ENCODE data around the gene ST13.
"Not testable (repeated sequence)": the region's sequence is repeated elsewhere in the genome, so short reads cannot be mapped to it uniquely, and the experiment has no call there.

The ST13 gene

DNA sequence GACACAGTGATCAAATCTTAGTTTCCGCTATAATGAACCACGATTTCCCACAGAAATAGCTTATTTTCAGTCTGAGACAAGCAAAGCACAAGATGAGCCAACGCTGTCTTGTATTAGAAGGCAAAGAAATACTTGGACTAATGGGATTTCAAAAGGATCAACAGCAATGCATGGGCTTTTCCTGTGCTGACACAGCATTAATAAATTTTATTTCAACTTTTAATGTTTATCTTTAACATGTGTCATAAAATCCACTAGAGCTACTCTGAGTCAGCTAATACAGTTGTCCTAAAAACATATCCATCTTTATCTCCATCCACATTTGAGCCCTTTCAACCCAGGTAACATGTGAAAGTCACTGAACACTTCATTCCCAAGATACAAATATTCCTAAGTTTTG lies 21.8 kb downstream of the ST13 start:
- DNase-seq, result no peak

DNA sequence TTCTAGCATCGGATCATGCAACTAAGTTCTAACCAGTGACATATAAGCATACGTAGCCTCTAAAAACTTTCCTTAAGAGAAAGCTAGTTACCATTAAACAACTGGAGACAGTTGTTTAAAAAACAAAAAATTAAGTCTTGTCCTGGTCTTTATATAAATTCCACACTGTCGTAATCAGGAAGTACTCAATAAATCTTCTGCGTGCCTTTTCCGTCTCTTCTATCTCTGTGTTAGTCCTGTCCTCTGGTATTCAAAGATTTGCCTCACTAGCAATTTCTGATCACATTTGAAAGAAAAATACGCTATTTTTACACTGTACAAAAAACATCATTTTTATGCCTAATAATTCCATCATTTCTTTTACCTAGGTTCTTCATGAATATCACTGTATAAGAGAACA lies 27.3 kb downstream of the ST13 start:
- no peak for DNase-seq

DNA sequence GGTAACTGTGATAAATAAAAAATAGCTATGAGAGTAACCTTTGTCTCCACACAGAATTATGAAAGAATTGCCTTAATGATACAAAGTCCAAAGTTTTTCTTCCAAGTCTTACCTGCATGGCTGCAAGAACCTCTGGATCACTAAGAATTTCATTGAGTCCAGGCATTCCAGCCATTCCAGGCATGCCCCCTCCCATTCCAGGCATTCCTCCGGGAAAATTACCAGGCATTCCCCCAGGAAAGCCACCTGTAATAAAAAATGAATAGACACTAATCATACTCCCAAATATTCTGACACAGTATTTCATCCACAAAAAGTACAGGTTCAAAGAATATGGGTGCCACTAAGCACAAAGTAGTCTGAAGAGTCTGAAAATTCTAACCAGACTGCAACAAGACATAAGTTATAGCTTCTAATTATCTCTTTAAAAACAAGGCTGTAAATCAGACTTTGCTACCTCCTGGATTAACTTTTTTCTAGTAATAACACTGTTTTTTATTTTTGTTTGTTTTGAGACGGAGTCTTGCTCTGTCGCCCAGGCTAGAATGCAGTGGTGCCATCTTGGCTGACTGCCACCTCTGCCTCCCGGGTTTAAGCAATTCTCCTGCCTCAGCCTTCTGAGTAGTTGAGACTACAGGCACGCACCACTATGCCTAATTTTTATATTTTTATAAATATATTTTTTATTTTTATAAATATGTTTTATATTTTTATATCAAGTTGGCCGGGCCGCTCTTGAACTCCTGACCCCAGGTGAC lies 29.3 kb downstream of the ST13 start:
- DNase-seq, result no peak

DNA sequence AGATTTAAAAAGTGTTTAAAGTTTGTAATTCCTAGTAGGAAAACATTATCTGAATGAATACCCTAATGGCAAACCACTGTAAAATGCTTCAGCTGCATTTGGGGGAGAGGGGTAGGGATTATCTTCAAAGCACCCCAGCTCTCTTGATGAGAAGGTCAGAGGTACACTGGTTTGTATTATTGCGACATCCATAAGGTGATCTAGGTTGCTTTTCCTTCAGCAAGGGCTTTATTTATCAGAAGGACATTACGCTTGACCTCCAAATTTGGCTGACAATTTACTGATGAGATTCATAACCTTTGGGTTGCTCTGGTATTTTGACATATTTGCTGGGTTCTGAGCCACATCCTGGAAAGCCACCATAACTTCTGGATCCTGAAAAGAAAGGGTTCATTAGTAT lies 30.1 kb downstream of the ST13 start:
- not testable (repeated sequence) for DNase-seq

DNA sequence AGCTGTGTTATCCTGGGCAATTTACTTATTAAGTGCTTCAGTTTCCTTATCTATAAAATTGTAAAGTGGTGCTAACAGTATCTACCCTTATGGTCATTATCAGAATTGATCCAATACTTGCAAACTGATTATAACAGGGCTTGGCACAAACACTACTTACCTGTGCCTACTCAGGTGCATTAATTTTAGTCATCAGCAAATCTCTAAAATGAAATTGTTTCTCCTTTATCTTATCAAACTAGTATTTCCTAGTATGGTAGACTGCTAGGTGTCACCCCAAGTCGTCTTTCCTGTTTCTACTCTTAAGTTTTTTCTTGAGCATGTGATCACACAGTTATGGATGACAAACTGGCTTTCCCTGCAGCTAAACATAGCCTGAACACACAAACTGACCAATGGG lies 33.0 kb downstream of the ST13 start:
- no peak for DNase-seq

DNA sequence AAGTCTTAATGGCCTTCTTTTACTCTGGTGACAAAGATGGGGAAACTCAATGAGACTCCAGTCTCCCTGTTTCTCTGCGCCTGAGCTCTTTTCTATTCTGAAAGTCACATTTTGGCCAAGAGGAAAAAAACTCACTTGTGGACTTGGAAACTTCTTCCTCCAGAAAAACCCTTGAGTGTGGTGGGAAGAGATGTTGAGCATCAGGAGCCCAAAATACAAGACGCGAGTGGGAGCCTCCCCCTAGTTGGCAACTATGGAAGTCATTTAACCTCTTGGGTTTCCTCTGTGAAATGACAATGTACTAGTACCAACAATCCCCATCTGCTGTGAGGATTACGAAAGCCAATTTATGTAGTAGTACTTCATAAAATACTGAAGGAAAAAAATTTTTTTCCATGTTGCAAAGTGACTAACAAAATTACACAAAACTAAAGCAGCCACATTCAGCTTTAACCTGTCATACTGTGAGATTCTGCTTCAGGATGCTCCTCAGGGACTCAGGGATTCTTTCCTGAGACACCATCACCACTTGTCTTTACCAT lies 36.8 kb downstream of the ST13 start:
- no peak for DNase-seq

DNA sequence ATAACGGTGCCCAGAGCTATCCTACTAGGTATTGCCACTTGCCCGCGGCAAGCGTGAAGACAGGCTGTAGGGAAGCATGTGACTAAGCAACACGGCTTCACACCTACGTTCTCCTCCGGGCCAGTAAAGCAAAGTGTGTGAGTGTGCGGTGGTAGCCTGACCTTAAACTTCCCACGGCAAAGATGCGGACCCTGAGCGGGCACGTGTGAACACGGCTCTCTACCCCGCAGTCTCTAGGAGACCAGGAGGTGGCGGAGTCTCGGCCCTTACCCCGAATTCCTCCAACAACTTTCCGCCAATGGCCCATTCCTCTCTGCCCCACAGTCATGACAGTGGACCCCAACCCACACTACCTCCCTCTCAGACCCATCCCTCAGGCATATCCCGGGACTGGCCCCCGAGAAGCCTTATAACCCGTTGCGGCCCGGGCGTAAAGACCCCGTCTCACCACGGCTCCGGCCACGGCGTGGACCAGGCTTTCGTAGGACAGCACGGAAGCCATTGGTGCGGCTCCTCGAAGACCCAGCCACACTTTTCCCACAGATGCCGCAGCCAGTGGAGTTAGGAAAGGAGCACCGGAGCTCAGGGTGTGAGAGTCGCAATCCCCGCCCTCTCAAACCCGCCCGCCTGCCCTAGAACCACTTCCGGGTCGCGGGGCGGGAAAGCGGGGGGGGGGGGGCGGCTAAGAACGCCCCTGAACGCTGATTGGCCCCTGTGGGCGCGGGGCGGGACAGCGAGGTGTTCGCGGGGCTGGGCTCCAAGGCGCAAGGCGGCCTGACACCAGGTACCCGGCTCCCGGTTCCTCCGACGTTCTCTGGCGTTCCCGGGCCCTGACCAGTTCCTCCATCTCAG lies 37.5 kb downstream of the ST13 start, which contains the start of gene SLC25A17:
Gene SLC25A17 (minus strand): TSS at position 600 of the 852 bp plus-strand sequence. CDS start 98 bp downstream, at position 502.
- DNase-seq, result no peak

DNA sequence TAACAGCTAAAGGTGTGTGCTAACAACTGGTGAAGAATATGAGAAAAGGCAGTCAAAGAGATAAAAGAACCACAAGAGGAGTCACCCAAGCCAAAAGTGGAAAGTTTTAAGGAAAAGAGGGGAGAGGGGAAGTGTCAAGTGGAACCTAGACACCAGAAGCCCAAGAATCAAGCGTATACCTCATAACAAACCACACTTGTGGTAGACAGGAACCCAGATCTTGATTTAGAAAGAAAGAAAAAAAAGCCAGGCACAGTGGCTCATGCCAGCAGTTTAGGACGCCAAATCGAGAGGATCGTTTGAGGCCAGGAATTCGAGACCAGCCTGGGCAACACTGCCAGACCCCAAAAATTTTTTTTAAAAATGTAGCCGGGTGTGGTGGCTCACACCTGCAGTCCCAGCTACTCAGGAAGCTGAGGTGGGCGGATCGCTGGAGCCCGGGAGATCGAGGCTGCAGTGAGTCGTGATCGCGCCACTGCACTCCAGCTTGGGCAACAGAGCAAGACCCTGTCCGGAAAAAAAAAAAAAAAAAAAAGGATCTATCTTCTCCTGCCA lies 38.2 kb downstream of the ST13 start:
- no peak for DNase-seq

DNA sequence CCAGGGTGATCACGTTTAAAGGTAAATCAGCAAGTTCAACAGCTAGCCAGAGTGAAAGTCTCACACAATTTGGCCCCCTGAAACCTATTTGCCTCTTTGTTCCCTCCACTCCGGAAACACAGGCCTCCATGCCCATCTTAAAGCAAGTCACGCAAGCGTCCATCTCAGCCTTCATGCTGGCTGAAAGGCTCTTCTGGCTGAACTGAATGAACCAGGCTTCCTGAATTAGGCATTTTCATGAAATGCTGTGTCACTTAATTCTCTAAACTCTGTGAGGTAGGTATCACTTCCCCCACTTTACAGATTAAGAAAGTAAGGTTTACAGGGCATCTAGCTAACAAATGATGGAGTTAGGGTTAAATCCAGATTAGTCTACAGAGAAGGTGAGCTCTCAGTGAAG lies 38.7 kb downstream of the ST13 start:
- no peak for DNase-seq

DNA sequence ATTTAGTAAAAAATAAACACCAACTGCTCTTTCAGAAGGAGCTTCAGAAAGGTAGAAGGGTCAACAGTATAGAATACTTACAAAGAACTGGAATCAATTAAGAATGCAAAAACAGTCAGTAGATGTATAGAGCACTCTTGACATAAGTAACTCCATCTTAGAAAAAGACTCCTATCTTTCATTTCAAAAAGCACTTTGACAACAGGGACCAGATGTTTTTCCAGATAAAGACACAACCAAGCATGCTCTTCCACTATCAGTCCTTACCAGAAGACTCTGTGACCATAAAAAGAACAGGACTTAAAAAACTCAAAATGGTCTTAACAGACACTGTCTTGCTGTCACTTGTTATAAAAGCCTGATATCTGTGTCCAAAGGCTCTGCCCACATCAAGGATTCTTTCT lies 42.5 kb downstream of the ST13 start:
- DNase-seq, result no peak

DNA sequence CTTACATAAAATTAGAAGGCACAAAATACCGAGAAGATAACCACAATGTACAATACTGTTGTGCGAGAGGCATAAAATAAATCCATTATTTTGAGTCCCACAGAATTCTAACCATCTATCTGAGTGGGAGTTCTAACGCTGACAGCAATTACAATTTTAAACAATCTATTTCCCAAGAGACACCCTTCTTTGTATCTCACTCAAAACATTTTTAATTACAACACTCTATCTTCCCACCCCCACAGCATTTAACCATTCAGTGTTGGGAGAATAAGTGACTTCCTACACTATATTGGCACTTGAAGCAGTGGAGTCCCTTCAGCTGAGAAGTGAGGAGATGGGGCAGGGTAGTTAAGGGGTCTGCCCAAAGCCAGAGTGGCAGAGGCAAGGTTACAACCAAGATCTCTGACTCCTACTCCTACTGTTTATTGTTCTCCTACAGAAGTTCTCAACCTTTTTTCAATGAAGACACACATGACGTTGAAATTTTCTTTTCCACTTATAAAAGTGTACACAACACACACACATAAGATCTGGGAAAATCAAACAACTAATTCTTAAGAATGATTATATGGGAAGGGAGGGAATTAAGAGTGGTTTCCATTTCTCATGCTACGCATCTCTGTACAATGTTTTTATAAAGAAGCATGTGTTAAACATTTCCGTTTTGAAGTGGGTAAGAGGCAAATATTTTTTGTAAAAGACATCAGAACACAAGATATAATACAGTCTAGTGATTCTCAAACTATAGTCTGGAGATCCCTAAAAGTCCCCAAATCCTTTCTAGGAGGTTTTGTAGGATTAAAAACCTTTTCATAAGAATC lies 48.2 kb downstream of the ST13 start:
- no peak for DNase-seq

DNA sequence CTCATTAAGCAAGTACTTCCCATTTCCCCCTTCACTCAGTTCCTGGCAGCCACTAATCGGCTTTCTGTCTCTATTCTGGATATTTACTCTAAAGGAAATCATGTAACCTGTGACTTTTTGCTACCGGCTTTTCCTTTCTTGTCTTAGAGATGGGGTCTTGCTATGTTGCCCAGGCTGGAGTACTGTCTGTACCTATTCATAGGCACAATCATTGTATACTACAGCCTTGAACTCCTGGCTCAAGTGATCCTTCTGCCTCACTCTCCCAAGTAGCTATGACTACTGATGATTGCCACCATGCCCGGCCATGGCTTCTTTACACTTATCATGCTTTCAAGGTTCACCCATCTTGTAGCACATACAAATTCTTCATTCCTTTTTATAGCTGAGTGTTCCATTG lies 49.7 kb downstream of the ST13 start:
- DNase-seq, result no peak

DNA sequence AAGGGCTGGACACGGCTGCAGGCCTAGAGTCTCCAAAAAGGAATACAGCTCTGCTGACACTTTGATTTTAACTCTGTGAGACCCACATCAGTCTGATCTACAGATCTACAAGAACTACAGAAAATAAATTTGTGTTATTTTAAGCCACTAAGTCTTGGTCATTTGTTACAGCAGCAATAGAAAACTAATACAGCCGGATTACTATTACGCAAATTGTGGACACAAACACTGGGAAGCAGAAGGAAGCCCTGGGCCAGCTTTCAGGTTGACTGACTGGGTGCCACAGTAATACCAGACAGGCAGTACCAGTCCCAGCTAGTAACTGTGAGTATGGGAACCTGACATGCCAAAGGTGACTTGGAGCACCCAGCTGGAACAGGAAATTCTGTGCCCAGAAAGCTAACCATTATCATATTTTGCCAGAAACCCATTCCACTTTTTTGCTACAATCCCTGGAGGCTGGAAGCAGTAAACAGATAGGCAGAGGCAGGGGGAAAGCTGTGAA lies 50.7 kb downstream of the ST13 start:
- DNase-seq, result no peak

DNA sequence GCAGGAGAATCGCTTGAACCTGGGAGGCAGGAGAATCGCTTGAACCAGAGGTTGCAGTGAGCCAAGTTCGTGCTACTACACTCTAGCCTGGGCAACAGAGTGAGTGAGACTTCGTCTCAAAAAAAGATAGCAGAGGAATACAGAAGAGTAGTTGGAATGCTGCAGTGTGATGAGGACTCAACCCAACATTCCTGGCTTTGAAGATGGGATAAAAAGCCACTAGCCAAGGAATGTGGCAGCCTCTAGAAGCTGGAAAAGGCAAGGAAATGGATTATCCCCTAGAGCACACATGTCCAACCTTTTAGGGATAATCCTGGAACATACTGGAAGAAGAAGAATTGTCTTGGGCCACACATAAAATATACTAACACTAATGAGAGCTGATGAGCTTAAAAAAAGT lies 51.2 kb downstream of the ST13 start:
- DNase-seq, result no peak

DNA sequence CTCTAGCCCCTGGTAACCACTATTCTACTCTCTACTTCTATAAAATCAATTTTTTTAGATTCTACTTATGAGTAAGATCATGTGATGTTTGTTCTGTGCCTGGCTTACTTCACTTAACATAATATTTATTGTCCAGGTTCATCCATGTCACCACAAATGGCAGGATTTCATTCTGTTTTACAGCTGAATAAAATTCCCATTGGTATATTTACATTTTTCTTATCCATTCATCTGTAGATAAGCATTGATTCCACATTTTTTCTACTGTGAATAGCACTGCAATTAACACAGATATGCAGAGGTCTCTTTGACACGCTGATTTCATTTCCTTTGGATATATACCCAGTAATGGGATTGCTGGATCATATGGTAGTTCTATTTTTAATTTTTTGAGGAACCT lies 53.1 kb downstream of the ST13 start:
- DNase-seq, result no peak

DNA sequence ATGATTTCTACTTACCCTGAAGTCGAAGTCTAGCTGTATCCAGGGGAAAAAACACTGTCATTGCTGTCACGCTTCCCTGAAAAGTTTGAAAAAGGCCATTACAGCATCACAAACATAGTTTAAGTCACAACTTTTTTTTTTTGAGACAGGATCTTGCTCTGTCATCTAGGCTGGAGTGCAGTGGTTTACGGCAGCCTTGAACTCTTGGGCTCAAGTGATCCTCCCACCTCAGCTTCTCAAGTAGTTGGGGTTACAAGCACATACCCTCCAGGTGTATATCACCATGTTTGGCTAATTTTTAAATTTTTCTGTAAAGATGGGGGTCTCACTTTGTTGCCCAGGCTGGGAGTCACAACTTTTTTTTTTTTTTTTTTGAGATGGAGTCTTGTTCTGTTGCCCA lies 57.4 kb downstream of the ST13 start:
- no peak for DNase-seq

DNA sequence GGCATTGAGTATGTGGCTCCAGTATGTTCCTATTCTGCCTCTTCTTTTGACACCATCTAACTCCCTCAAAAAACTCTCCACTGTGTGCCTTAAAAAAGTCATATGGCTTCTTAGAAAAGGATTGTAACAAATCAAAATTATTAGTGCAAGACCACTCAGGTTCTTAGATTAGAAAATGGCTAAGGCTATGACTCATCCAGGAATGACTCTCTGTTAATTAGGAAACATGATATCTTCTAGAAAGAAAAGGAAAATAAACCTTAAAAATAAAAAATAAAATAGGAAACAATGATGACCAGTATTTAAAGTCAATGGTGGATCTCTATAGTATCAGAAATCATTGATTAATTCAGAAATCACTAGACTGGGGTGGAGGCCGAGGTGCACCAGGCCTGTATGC lies 59.0 kb downstream of the ST13 start:
- no peak for DNase-seq

DNA sequence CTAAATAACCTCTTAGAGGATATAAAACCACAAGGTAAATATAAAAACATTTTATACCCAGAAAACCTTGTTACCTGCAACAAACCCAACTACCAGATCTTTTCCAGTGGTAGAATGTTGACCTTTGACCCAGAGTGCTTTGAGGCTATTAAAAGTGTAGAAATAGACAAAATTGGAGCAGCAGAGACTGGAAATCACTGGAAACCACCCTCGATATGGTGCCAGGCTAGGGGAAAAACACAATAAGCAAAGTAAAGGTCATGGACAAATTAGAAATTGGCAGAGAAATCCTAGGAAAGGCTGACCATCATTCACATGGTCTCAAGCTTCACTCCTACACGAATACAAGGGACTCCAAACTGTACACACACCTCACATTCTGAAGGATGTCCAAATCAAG lies 64.0 kb downstream of the ST13 start:
- no peak for DNase-seq

DNA sequence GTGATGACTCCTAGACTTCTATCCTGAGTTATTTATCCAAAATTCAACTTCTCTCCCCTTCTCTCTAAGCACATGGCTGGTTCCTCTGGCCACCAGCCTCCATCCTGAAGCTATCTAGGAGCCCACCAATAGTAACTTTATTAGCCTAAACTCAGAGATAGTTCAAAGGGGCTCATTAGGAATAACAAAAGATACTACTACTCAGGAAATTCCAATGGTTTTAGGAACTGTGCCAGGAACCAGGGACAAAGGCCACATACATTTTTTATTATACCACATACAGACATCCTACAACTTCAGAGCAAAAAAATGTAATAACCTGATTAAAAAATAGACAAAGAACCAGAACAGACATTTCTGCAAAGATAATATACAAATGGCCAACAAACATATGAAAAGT lies 65.2 kb downstream of the ST13 start:
- no peak for DNase-seq

DNA sequence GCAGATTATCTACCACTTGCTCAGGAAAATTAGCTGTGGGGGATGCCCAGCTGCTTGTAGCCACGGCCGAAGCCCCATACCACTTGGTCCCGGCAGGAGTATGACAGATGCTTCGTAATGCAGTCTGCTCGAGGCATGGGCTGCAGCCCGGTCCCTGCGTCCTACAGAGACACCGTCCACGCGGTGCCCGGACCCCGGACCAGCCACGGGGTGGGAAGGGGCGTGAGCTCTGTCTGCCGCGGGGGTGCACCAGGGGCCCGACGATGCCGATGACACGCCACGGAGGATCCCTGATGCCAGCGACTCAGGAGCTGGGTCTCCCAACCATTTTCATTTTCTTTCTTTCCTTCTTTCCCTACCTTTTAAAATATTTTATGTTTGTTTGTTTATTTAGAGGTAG lies 67.3 kb downstream of the ST13 start:
- no peak for DNase-seq

DNA sequence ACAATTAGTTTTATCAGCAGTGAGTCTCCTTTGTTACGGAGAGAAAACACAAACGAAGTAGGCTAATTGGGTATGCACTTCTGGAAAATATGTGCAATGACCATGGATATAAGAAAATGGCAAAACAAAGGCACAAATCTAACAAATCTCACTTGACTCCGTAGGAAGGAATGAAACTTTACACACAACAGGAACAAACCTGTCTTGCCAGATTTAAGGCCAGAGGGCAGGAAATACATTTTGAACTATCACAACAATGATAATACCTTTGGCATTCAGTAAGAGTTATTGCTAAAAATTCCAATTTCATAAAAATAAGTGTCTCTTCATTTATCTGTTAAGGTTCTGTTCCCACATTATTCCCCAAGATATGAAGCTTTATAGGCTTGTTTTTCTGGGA lies 73.9 kb downstream of the ST13 start:
- no peak for DNase-seq

DNA sequence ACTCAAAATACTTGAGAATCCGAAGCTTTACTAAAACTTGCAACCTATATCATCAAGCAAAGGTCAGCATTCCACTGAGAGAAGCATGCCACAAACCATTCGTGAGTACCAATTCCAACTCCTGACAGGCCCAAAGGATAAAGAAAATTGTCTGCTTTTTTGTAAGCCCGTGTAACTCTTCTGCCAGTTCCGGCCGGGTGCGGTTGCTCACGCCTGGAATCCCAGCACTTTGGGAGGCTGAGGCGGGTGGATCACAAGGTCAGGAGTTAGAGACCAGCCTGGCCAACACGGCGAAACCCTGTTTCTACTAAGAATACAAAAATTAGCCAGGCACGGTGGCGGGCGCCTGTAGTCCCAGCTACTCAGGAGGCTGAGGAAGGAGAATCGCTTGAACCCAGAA lies 74.7 kb downstream of the ST13 start:
- not testable (repeated sequence) for DNase-seq

Measured in cortex of kidney (tissue), 1 donor.